T-helper 1 cell treated with Interleukin-12 subunit alpha and Interleukin-12 subunit beta and Interleukin-4 antibody, amounts not matched to agents 30 μg/mL and 1 μg/mL, for 36 hours (primary cell): ENCODE data around the gene GP2.

Source experiments
- H3K27ac Mint-ChIP-seq: one replicate; pipeline ENCODE4 v1.8.0; 2021; ENCODE audit warnings: mild to moderate bottlenecking, mixed read lengths
- H3K27me3 Mint-ChIP-seq: one replicate; pipeline ENCODE4 v1.8.0; 2021; ENCODE audit warnings: low read depth, mixed read lengths
- H3K36me3 Mint-ChIP-seq: one replicate; pipeline ENCODE4 v1.8.0; 2021; ENCODE audit warnings: low read depth, mixed read lengths
- H3K4me1 Mint-ChIP-seq: one replicate; pipeline ENCODE4 v1.8.0; 2021; ENCODE audit warnings: low read depth, mixed read lengths
- H3K4me3 Mint-ChIP-seq: one replicate; pipeline ENCODE4 v1.8.0; 2021; ENCODE audit warnings: mild to moderate bottlenecking, moderate library complexity, mixed read lengths
- H3K9me3 Mint-ChIP-seq: one replicate; pipeline ENCODE4 v1.8.0; 2021; ENCODE audit warnings: mixed read lengths

Gene GP2

GRCh38 chr16:20306401-20306800, 20.9 kb downstream of the GP2 start:
- no peaks in the 10 kb centered on the region for H3K36me3 Mint-ChIP-seq
- H3K4me3 Mint-ChIP-seq: no peak overlapping the region
- no peaks in the 10 kb centered on the region for H3K27me3 Mint-ChIP-seq
- H3K9me3 Mint-ChIP-seq: no peaks in the 10 kb centered on the region
- no peaks in the 10 kb centered on the region for H3K4me1 Mint-ChIP-seq
- H3K27ac Mint-ChIP-seq: no peak overlapping the region

DNA sequence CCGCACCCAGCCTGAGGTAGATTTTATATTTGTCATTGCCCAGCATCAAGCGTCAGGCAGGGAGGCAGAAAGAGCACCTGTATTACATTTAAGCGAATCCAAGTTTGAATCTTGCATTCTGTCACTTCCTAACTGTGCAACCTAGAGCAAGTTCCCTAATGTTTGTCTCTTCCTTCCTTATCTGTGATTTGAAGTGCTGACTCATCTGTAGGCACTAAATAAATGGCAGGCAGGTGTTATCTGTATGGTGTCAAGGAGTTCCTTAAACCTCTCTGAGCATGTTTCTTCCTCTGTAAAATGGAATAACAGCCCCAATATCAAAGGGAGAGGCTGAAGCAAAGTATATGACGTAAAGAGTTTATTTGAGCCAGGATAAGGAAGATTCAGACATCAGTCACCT, 24.3 kb downstream of the GP2 start:
- H3K4me3 Mint-ChIP-seq: no peak overlapping the region
- H3K4me1 Mint-ChIP-seq: no peaks in the 10 kb centered on the region
- H3K27ac Mint-ChIP-seq: no peak overlapping the region
- no peaks in the 10 kb centered on the region for H3K9me3 Mint-ChIP-seq
- no peaks in the 10 kb centered on the region for H3K27me3 Mint-ChIP-seq
- no peaks in the 10 kb centered on the region for H3K36me3 Mint-ChIP-seq

GRCh38 chr16:20302389-20302788, 24.9 kb downstream of the GP2 start:
- no peaks in the 10 kb centered on the region for H3K9me3 Mint-ChIP-seq
- no peaks in the 10 kb centered on the region for H3K27me3 Mint-ChIP-seq
- no peaks in the 10 kb centered on the region for H3K4me1 Mint-ChIP-seq
- H3K4me3 Mint-ChIP-seq: no peak overlapping the region
- H3K36me3 Mint-ChIP-seq: no peaks in the 10 kb centered on the region
- no peak overlapping the region for H3K27ac Mint-ChIP-seq

GRCh38 chr16:20301840-20302239, 25.5 kb downstream of the GP2 start:
- no peaks in the 10 kb centered on the region for H3K27me3 Mint-ChIP-seq

DNA sequence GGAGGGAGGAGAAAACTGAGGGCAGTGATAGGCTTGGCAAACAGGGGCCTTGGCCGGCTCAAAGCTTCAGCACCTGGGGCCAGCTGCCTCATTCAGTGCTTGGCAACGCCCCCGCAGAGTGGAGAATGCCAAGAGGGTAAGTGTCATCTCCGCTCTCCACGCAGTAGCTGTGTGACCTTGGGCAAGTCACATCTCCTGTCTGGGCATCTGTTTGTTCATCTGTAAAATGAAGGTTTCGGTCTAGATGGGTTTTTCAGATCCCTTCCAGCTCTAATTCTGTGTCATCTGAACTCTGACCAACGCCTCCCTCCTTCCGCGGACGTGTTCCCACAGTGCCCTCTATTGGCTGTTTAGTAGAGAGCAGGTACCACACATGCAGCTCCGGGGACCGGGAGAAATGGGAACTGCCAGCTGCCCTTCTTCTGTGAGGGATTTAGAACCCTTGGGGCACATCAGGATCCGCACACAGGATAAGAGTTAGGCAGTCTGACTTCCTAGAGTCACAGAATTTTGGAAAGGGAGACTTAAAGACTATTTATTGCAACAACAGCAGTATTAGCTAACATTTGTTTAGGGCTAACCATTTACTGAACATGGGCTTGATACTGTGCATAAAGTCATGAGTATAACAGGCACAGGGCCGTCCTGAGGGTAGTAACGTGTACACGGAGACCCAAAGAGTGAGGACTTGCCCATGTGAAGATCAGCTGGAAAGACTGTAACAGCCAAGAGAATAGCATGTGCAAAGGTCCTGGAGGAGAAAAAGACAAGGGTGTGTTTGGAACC, 26.8 kb downstream of the GP2 start:
- H3K4me1 Mint-ChIP-seq: no peaks in the 10 kb centered on the region
- no peak overlapping the region for H3K27ac Mint-ChIP-seq
- H3K9me3 Mint-ChIP-seq: no peaks in the 10 kb centered on the region
- no peak overlapping the region for H3K4me3 Mint-ChIP-seq
- no peaks in the 10 kb centered on the region for H3K36me3 Mint-ChIP-seq
- H3K27me3 Mint-ChIP-seq: no peaks in the 10 kb centered on the region

More at GRCh38 chr16:20301840-20302239, 25.5 kb downstream of the GP2 start:
- H3K9me3 Mint-ChIP-seq: no peaks in the 10 kb centered on the region
- H3K27ac Mint-ChIP-seq: no peak overlapping the region
- no peaks in the 10 kb centered on the region for H3K36me3 Mint-ChIP-seq
- H3K4me1 Mint-ChIP-seq: no peaks in the 10 kb centered on the region
- H3K4me3 Mint-ChIP-seq: no peak overlapping the region

GRCh38 chr16:20298452-20298851, 28.9 kb downstream of the GP2 start:
- Mint-ChIP-seq H3K4me3 (no peak overlapping the region), H3K36me3 (no peaks in the 10 kb centered on the region), H3K4me1 (no peaks in the 10 kb centered on the region), H3K27me3 (no peaks in the 10 kb centered on the region), H3K9me3 (no peaks in the 10 kb centered on the region), H3K27ac (no peak overlapping the region)

GRCh38 chr16:20291208-20292206, 35.8 kb downstream of the GP2 start:
- H3K36me3 Mint-ChIP-seq: no peaks in the 10 kb centered on the region
- no peaks in the 10 kb centered on the region for H3K4me1 Mint-ChIP-seq
- no peaks in the 10 kb centered on the region for H3K9me3 Mint-ChIP-seq
- no peak overlapping the region for H3K27ac Mint-ChIP-seq
- no peaks in the 10 kb centered on the region for H3K27me3 Mint-ChIP-seq
- no peak overlapping the region for H3K4me3 Mint-ChIP-seq

- H3K27ac Mint-ChIP-seq: no peak overlapping the region
- H3K9me3 Mint-ChIP-seq: no peaks in the 10 kb centered on the region
These were observed 37.7 kb downstream of the GP2 start for GRCh38 chr16:20289571-20289970.

DNA sequence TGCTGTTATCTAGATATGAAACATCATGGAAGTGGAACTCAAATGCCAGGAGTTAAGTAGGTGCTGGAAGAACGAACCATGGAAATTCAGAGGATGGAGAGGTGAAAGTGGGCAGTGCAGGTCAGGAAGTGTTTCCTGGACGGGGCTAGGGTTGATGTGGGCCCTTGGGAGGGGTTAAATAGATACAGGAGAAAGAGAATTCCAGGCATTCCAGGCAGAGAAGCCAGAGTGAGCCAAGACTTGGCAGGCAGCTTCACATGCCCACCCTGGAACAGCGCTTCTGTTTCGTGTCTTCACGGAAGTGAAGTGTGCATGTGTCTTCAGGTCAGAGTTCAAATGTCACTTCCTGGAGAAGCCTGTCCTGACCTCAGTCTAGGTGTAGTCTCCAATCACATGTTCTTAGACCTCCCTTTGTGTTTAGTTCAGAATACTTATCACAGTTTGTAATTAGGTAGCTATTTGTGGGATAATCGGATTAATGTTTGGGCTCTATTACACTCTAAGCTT, 41.3 kb downstream of the GP2 start:
- no peaks in the 10 kb centered on the region for H3K9me3 Mint-ChIP-seq
- H3K27me3 Mint-ChIP-seq: no peaks in the 10 kb centered on the region
- H3K4me3 Mint-ChIP-seq: no peak overlapping the region
- no peak overlapping the region for H3K27ac Mint-ChIP-seq
- no peaks in the 10 kb centered on the region for H3K4me1 Mint-ChIP-seq
- H3K36me3 Mint-ChIP-seq: no peaks in the 10 kb centered on the region

More at GRCh38 chr16:20289571-20289970, 37.7 kb downstream of the GP2 start:
- no peaks in the 10 kb centered on the region for H3K36me3 Mint-ChIP-seq
- H3K27me3 Mint-ChIP-seq: no peaks in the 10 kb centered on the region
- H3K4me3 Mint-ChIP-seq: no peak overlapping the region
- H3K4me1 Mint-ChIP-seq: no peaks in the 10 kb centered on the region

DNA sequence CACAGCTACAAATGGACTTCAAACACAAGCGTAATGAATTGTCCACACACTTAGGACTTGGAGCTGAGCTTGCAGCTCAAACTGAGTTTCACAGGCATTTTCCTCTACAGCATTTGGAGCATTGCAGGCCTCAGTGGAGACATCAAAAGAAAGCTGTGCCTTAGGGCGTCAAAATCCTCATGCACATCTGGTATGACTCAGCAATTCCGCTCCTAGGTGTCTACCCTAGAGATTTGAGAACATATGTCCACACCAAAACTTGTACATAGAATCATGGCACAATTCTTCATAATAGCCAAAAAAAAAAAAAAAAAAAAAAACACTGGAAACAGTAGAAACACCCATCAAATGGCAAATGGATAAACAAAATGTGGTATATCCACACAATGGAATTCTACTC, 47.1 kb downstream of the GP2 start:
- H3K27ac Mint-ChIP-seq: no peak overlapping the region
- no peaks in the 10 kb centered on the region for H3K27me3 Mint-ChIP-seq
- H3K9me3 Mint-ChIP-seq: no peaks in the 10 kb centered on the region
- no peaks in the 10 kb centered on the region for H3K36me3 Mint-ChIP-seq
- H3K4me1 Mint-ChIP-seq: no peaks in the 10 kb centered on the region
- H3K4me3 Mint-ChIP-seq: no peak overlapping the region

DNA sequence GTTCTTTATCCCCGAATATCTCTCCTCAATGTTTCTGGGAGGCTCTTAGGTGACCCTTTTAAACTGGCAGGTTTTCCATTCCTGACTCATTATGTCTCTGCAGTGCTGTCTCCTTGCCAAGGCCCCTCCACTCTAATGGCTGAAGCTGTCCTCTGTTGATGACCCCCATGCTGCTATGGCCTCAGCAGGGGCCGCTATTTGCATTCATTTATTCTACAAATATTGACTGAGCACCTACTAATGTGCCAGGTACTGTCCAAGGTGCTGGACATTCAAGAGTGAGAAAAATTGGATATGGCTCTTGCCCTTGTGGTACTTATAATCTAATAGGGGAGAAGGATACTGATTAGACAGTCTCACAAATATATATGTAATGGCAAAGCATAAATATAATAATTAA, 55.4 kb downstream of the GP2 start:
- no peak overlapping the region for H3K4me3 Mint-ChIP-seq
- H3K9me3 Mint-ChIP-seq: no peaks in the 10 kb centered on the region
- no peaks in the 10 kb centered on the region for H3K27me3 Mint-ChIP-seq

DNA sequence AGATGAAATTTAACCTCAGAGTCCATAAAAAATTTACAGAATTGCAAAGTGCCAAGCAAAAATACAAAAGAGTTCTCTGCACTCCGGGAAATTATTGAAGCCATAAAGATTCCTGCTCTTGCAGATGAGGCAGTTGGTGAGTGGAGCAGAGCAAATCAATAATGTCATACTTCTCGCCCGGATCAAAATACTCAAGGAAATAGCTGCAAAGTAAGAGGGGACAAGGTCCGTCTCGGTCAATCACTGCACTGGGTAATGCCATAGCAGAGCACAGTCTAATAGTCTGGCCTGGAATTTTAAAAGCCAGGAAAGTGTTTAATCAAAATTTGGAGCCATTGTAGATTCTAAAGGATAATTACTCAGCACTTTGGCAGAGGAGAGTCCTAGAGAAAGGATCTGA, 58.9 kb downstream of the GP2 start:
- H3K9me3 Mint-ChIP-seq: no peaks in the 10 kb centered on the region
- no peaks in the 10 kb centered on the region for H3K27me3 Mint-ChIP-seq
- H3K4me3 Mint-ChIP-seq: no peak overlapping the region
- no peaks in the 10 kb centered on the region for H3K36me3 Mint-ChIP-seq
- H3K27ac Mint-ChIP-seq: no peak overlapping the region
- no peaks in the 10 kb centered on the region for H3K4me1 Mint-ChIP-seq

More for the DNA sequence above, 55.4 kb downstream of the GP2 start:
- H3K27ac Mint-ChIP-seq: no peak overlapping the region
- H3K4me1 Mint-ChIP-seq: no peaks in the 10 kb centered on the region
- H3K36me3 Mint-ChIP-seq: no peaks in the 10 kb centered on the region

DNA sequence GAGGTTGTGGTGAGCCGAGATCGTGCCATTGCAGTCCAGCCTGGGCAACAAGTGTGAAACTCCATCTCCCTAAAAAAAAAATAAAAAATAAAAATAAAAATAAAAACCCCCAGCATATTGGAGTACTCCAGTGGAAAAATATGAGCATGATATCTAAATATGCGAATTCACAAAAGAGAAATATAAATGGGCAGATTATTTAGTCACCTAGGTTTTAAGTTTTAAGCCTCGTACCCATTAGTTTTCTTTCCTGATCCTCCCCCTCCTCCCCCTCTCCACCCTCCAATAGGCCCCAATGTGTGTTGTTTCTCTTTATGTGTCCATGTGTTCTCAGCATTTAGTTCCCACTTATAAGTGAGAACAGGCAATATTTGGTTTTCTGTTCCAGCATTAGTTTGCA, 62.3 kb downstream of the GP2 start:
- H3K4me3 Mint-ChIP-seq: no peak overlapping the region
- H3K4me1 Mint-ChIP-seq: no peaks in the 10 kb centered on the region
- H3K36me3 Mint-ChIP-seq: no peaks in the 10 kb centered on the region
- H3K27me3 Mint-ChIP-seq: no peaks in the 10 kb centered on the region
- no peak overlapping the region for H3K27ac Mint-ChIP-seq
- H3K9me3 Mint-ChIP-seq: no peaks in the 10 kb centered on the region

DNA sequence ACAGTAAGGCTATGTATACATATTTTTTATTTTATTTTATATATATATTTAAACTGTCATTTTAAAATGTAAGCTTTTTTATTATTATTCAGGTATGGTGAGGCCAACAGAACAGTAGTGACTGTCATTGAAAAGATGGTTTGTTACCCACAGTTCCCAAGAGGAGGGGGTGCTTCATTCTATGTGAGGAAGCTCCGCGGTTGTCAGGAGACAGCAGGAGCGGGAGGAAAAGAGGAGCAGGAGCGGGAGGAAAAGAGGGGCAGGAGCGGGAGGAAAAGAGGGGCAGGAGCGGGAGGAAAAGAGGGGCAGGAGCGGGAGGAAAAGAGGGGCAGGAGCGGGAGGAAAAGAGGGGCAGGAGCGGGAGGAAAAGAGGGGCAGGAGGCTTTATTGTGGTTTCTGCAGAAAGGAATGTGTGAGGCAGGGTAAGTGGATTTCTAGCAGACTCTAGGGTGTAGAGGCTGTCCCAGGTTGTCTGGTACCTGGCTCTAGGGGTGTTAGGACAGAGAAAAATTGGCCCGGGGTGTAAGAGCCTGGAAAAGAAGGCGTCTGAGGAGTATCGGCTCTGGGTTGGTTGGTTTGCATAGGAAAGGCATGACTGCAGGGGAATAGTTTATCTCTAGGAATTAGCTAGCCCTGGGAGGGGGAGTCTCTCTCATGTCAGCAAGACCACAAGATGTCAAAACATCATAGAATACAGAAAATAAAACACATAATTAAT, 64.0 kb downstream of the GP2 start:
- Mint-ChIP-seq H3K27ac (no peak overlapping the region), H3K27me3 (no peaks in the 10 kb centered on the region), H3K4me3 (no peak overlapping the region), H3K36me3 (no peaks in the 10 kb centered on the region), H3K4me1 (no peaks in the 10 kb centered on the region), H3K9me3 (no peaks in the 10 kb centered on the region)
